GM12872 (cell line): ENCODE results near the gene HIKESHI.

ENCODE experiments used
- CTCF ChIP-seq: IDR thresholded peaks from 3 replicates; pipeline ENCODE4 v1.5.1; 2011; ENCODE audit warnings: low read depth, mild to moderate bottlenecking, low read length, moderate library complexity; ENCODE audit not compliant: insufficient read depth

HIKESHI gene

GRCh38 chr11:86370922-86371594 lies 69.0 kb downstream of the HIKESHI start:
- no peak for TF ChIP-seq CTCF

- TF ChIP-seq CTCF = no peak
These were observed 70.0 kb downstream of the HIKESHI start for GRCh38 chr11:86372041-86372440.

- no peak for TF ChIP-seq CTCF
These were observed 70.5 kb downstream of the HIKESHI start for GRCh38 chr11:86372586-86372985.

- no peak for TF ChIP-seq CTCF
These were observed 72.0 kb downstream of the HIKESHI start for GRCh38 chr11:86374069-86374468.

- no peak for TF ChIP-seq CTCF
These were observed 72.5 kb downstream of the HIKESHI start, which contains the start of gene CCDC81 for GRCh38 chr11:86374586-86374985. CCDC81 (plus strand) TSS chr11:86374887; CDS start chr11:86375164, 277 bp downstream.

GRCh38 chr11:86377972-86378371 lies 75.9 kb downstream of the HIKESHI start:
- no peak for TF ChIP-seq CTCF

GRCh38 chr11:86380295-86381059 lies 78.4 kb downstream of the HIKESHI start:
- TF ChIP-seq CTCF = no peak
